ENCODE data around the gene CCM2L. TPM values are rescaled to one million over a fixed set of nuclear protein-coding genes. Genes with fewer than 3 reads are reported as not detected.

Gene CCM2L
- total and polyA plus RNA-seq, 2 of the 8 experiments (the other 6 are each of a cell fraction or from before 2014, with no cell fraction given), result 5.5 to 15.8 TPM

DNA sequence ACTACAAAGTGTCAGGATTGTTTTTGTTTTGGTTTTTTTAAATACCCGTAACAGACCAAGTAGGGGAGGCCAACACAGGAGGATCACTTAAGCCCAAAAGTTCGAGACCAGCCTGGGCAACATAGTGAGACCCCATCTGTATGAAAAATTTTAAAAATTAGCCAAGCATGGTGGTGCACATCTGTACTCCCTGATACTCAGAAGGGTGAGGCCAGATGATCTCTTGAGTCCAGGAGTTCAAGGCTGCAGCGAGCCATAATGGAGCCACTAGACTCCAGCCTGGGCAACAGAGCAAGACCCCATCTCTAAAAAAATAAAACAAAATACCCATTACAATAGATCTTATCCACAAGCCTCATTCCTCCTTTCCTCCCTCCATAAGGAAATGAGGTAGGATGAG, 70.5 kb downstream of the CCM2L start:
- H2AK5ac ChIP-seq (ENCODE audit: low read depth, low read length), result no peak overlapping the region
- POLR2A ChIA-PET (ENCODE audit: partially characterized antibody), result interaction anchor here (1.2 kb wide), 1 partner anchor 45 kb away, joined by 3 read pairs; no protein-coding TSS in a partner anchor
- DNase-seq (ENCODE audit: low read depth in 1 of 2, low spot score in 2 of 2) (no peak), FAIRE-seq (no peak)
- no peak overlapping the region for H4K8ac ChIP-seq (ENCODE audit: extremely low read depth, insufficient read depth, low read length)
- no peak overlapping the region for H3K18ac ChIP-seq (ENCODE audit: extremely low read depth, low read length)
- H3K36me3 ChIP-seq (ENCODE audit: control insufficient read depth in 2 of 4, insufficient read depth in 4 of 4, low read length in 3 of 4), result no peaks in the 10 kb centered on the region
- H3K14ac ChIP-seq (ENCODE audit: insufficient read length), result no peak overlapping the region
- H3K27me3 ChIP-seq (replicated peaks in 1 of 4; ENCODE audit: control insufficient read depth in 3 of 4, extremely low read depth in 1 of 4, insufficient read depth in 3 of 4, low read length in 3 of 4), result no peaks in the 10 kb centered on the region
- no peak overlapping the region for H3K4me2 ChIP-seq (ENCODE audit: insufficient read depth in 1 of 2, low read depth in 2 of 2, low read length in 2 of 2)
- no peak overlapping the region for H3K56ac ChIP-seq (replicated peaks; ENCODE audit: insufficient read length, low read depth, low read length)
- H2AFZ ChIP-seq (ENCODE audit: low read length), result no peak overlapping the region
- H4K20me1 ChIP-seq (replicated peaks in 1 of 2; ENCODE audit: control insufficient read depth in 1 of 2, insufficient read depth in 2 of 2, low read length in 2 of 2), result no peaks in the 10 kb centered on the region
- CTCF ChIA-PET (ENCODE audit: partially characterized antibody), result interaction anchor here (1.1 to 2.5 kb wide), 7 partner anchors 11 to 228 kb away, joined by 3 to 15 read pairs (median 3); no protein-coding TSS in a partner anchor
- H3K4me1 ChIP-seq (replicated peaks in 1 of 4; ENCODE audit: control insufficient read depth in 3 of 4, insufficient read depth in 4 of 4, low read length in 3 of 4), result peaks cover 0 to 3% (median under 1%) of the 10 kb centered on the region in 4 experiments; a peak in 4 of 7 replicates
- no peak overlapping the region for H3K4ac ChIP-seq (replicated peaks; ENCODE audit: insufficient read length, low read depth, low read length)
- no peaks in the 10 kb centered on the region for H3K79me1 ChIP-seq (ENCODE audit: low read depth, low read length)
- H3K23me2 ChIP-seq (ENCODE audit: low read depth, low read length), result no peaks in the 10 kb centered on the region
- no peak overlapping the region for H2BK12ac ChIP-seq (ENCODE audit: low read depth, low read length)
- H4K91ac ChIP-seq (replicated peaks; ENCODE audit: insufficient read length, low read length), result no peak overlapping the region
- no peak overlapping the region for H4K5ac ChIP-seq (ENCODE audit: insufficient read length, low read depth, low read length)
- H3K79me2 ChIP-seq (ENCODE audit: control insufficient read depth in 1 of 2, insufficient read depth in 2 of 2, low read length in 2 of 2), result no peaks in the 10 kb centered on the region
- TF ChIP-seq RFX5 (IDR thresholded peaks at IDR 0.05; ENCODE audit: borderline replicate concordance, low read depth, low read length) (no peak), CHD2 (IDR thresholded peaks at IDR 0.05; ENCODE audit: low read length) (no peak), KDM1A (IDR thresholded peaks at IDR 0.05; ENCODE audit: borderline replicate concordance, low read length) (peak; percentile 82; the same call in 1 of the 2 replicates)
- no peak overlapping the region for H2BK5ac ChIP-seq (ENCODE audit: low read depth, low read length)
- H3K23ac ChIP-seq (ENCODE audit: insufficient read length), result no peak overlapping the region
- no peaks in the 10 kb centered on the region for H3K9me3 ChIP-seq (ENCODE audit: insufficient read depth in 2 of 2, low read depth in 1 of 2, low read length in 1 of 2)
- no peak overlapping the region for H2BK120ac ChIP-seq (replicated peaks; ENCODE audit: low read depth, low read length)
- H2BK20ac ChIP-seq (ENCODE audit: low read length), result no peak overlapping the region
- WGBS, 2 experiments (ENCODE audit: extremely low coverage in 1 of 2, insufficient coverage in 1 of 2, insufficient read length in 1 of 2, insufficient replicate concordance in 2 of 2, low coverage in 1 of 2, low lambda C conversion rate in 2 of 2, missing lambda C conversion rate in 1 of 2), result 79% methylated on average over 3 of the region's 3 CpGs; no CpG with 5 or more reads in 1 of the 2 experiments
- no peak overlapping the region for H3K9ac ChIP-seq (replicated peaks in 1 of 4; ENCODE audit: extremely low read depth in 1 of 4, low read depth in 3 of 4, low read length in 3 of 4)
- H3K27ac ChIP-seq (ENCODE audit: low read depth, low read length), result no peak overlapping the region
- no peak overlapping the region for H3K4me3 ChIP-seq (ENCODE audit: extremely low read depth in 1 of 4, insufficient read depth in 2 of 4, low read depth in 3 of 4, low read length in 4 of 4)
- no peak overlapping the region for H2BK15ac ChIP-seq (ENCODE audit: low read length)

Small RNA genes lying within 50 kb of the gene (small RNA-seq; reads per million reads assigned to genes)
- gene RNA5SP481 (ENCODE audit: insufficient read depth) (not detected), gene RNA5SP482 (ENCODE audit: insufficient read depth) (0.51 reads per million)

Other genes starting within 250 kb of the CCM2L start
- 0.22 TPM in 1 of 2 replicates, not detected in the other for gene MYLK2, start 191.1 kb upstream of the CCM2L start, total RNA-seq (2021; fragmentation: NEBNext Ultra II Directional; extraction: Animal tissue kit (Norgen Biotek cat#: 25700))
- gene MYLK2, start 191.1 kb upstream of the CCM2L start, polyA plus RNA-seq (2011; rRNA removed), result 0.26 and 0.27 TPM in 2 replicates
- gene FOXS1, start 164.8 kb upstream of the CCM2L start, total RNA-seq (2021; fragmentation: NEBNext Ultra II Directional; extraction: Animal tissue kit (Norgen Biotek cat#: 25700)), result not detected in 2 replicates
- gene FOXS1, start 164.8 kb upstream of the CCM2L start, polyA plus RNA-seq (2011; rRNA removed), result 0.45 and 0.47 TPM in 2 replicates
- gene DUSP15, start 139.9 kb upstream of the CCM2L start, total RNA-seq (2021; fragmentation: NEBNext Ultra II Directional; extraction: Animal tissue kit (Norgen Biotek cat#: 25700)), result 0.91 and 1.0 TPM in 2 replicates
- 3.2 and 6.0 TPM in 2 replicates for gene DUSP15, start 139.9 kb upstream of the CCM2L start, polyA plus RNA-seq (2011; rRNA removed)
- gene TTLL9, start 139.8 kb upstream of the CCM2L start, total RNA-seq (2021; fragmentation: NEBNext Ultra II Directional; extraction: Animal tissue kit (Norgen Biotek cat#: 25700)), result not detected in 2 replicates
- gene TTLL9, start 139.8 kb upstream of the CCM2L start, polyA plus RNA-seq (2011; rRNA removed), result 0.06 and 0.19 TPM in 2 replicates
- 14.2 and 14.5 TPM in 2 replicates for gene PDRG1, start 58.4 kb upstream of the CCM2L start, total RNA-seq (2021; fragmentation: NEBNext Ultra II Directional; extraction: Animal tissue kit (Norgen Biotek cat#: 25700))
- gene PDRG1, start 58.4 kb upstream of the CCM2L start, polyA plus RNA-seq (2011; rRNA removed), result 20.1 and 20.8 TPM in 2 replicates
- gene XKR7, start 42.3 kb upstream of the CCM2L start, total RNA-seq (2021; fragmentation: NEBNext Ultra II Directional; extraction: Animal tissue kit (Norgen Biotek cat#: 25700)), result 1.8 and 2.4 TPM in 2 replicates
- gene XKR7, start 42.3 kb upstream of the CCM2L start, polyA plus RNA-seq (2011; rRNA removed), result 2.4 TPM in 2 replicates
- 0.37 and 0.82 TPM in 2 replicates for gene HCK, start 41.8 kb downstream of the CCM2L start, total RNA-seq (2021; fragmentation: NEBNext Ultra II Directional; extraction: Animal tissue kit (Norgen Biotek cat#: 25700))
- gene HCK, start 41.8 kb downstream of the CCM2L start, polyA plus RNA-seq (2011; rRNA removed), result 4.3 and 4.4 TPM in 2 replicates
- 38.4 and 40.5 TPM in 2 replicates for gene TM9SF4, start 99.3 kb downstream of the CCM2L start, total RNA-seq (2021; fragmentation: NEBNext Ultra II Directional; extraction: Animal tissue kit (Norgen Biotek cat#: 25700))
- gene TM9SF4, start 99.3 kb downstream of the CCM2L start, polyA plus RNA-seq (2011; rRNA removed), result 68.7 and 72.0 TPM in 2 replicates
- 25.4 and 26.1 TPM in 2 replicates for gene PLAGL2, start 197.3 kb downstream of the CCM2L start, total RNA-seq (2021; fragmentation: NEBNext Ultra II Directional; extraction: Animal tissue kit (Norgen Biotek cat#: 25700))
- 20.6 and 26.7 TPM in 2 replicates for gene PLAGL2, start 197.3 kb downstream of the CCM2L start, polyA plus RNA-seq (2011; rRNA removed)
- gene POFUT1, start 197.4 kb downstream of the CCM2L start, total RNA-seq (2021; fragmentation: NEBNext Ultra II Directional; extraction: Animal tissue kit (Norgen Biotek cat#: 25700)), result 24.4 and 24.5 TPM in 2 replicates
- 19.4 and 23.5 TPM in 2 replicates for gene POFUT1, start 197.4 kb downstream of the CCM2L start, polyA plus RNA-seq (2011; rRNA removed)